Brain microvascular endothelial cell (primary cell): ENCODE results near the gene ACOX3.
A peak's percentile ranks its signal among the peaks of the same experiment; 100 is the strongest.

ENCODE experiments used
- DNase-seq: peaks from one replicate; pipeline ENCODE4 v3.0.0-alpha.2; 2020
- H3K27ac ChIP-seq: fragments of 250-450 bp; sonication (Bioruptor Pico); 2 replicates; pipeline ENCODE4 v1.5.1; 2020; ENCODE audit warnings: mild to moderate bottlenecking, moderate library complexity
- H3K27me3 ChIP-seq: fragments of 250-450 bp; sonication (Bioruptor Pico); replicated peaks from 2 replicates; pipeline ENCODE4 v1.5.1; 2020; ENCODE audit warnings: mild to moderate bottlenecking
- H3K36me3 ChIP-seq: fragments of 250-450 bp; sonication (Bioruptor Pico); replicated peaks from 2 replicates; pipeline ENCODE4 v1.5.1; 2020; ENCODE audit warnings: mild to moderate bottlenecking
- H3K4me3 ChIP-seq: 2 replicates; pipeline ENCODE4 v1.5.1; 2011; ENCODE audit warnings: low read depth, mild to moderate bottlenecking, control low read depth, low read length, moderate library complexity
- in situ Hi-C: cut with HindIII; loops from 2 replicates; pipeline ENCODE4 v1.10.0; 2017; ENCODE audit warnings: low sequenced_read_pairs, low pct_ligation_motif_present
- TF ChIP-seq, protein P1 (sequence below): IDR thresholded peaks from 2 replicates; pipeline ENCODE4 v1.5.1; 2011; ENCODE audit warnings: low read depth, mild to moderate bottlenecking, moderate library complexity, low read length, control low read depth, inconsistent platforms; ENCODE audit errors: missing control alignments

Gene ACOX3

DNA sequence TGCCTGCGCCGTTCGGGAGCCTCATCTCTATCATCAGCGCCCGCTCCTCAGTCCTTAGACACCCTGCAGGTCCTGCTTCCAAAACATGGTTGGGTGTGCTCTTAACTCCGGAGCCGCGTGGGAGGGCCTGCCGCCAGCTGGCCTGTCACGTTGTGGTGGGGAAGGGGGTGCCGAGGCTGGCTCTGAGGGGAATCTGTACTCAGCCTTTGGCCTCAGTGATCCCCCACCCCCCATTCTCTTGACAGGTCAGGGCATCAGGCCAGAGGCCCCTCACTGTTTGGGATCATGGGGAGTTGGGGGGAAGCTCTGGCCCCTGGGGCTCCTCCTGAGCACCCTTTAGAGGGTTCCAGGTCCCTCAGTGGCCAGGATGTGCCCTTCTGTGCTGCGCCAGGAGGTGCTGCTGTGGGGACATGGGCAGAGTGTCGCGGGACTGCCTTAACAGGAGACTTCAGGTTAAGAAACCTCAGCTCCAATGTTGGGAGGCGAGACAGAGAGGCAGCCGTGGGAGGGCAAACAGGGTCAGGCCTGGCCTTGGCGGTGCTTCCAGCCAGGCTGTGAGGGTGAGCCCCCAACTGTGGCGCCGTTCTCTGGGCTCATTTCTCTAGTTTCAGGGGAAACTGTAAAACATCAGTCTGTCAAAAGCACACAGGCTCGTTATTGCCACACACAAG is 33.5 kb upstream of the ACOX3 start:
- TF ChIP-seq, protein P1, sequence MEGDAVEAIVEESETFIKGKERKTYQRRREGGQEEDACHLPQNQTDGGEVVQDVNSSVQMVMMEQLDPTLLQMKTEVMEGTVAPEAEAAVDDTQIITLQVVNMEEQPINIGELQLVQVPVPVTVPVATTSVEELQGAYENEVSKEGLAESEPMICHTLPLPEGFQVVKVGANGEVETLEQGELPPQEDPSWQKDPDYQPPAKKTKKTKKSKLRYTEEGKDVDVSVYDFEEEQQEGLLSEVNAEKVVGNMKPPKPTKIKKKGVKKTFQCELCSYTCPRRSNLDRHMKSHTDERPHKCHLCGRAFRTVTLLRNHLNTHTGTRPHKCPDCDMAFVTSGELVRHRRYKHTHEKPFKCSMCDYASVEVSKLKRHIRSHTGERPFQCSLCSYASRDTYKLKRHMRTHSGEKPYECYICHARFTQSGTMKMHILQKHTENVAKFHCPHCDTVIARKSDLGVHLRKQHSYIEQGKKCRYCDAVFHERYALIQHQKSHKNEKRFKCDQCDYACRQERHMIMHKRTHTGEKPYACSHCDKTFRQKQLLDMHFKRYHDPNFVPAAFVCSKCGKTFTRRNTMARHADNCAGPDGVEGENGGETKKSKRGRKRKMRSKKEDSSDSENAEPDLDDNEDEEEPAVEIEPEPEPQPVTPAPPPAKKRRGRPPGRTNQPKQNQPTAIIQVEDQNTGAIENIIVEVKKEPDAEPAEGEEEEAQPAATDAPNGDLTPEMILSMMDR = no peak
- Histone ChIP-seq H3K27me3 (no peaks in the 10 kb centered on the region), H3K4me3 (no peak overlapping the region), H3K36me3 (peaks cover 2% of the 10 kb centered on the region), H3K27ac (no peak overlapping the region)
- no peak for DNase-seq
- in situ Hi-C loops = no loop called here

DNA sequence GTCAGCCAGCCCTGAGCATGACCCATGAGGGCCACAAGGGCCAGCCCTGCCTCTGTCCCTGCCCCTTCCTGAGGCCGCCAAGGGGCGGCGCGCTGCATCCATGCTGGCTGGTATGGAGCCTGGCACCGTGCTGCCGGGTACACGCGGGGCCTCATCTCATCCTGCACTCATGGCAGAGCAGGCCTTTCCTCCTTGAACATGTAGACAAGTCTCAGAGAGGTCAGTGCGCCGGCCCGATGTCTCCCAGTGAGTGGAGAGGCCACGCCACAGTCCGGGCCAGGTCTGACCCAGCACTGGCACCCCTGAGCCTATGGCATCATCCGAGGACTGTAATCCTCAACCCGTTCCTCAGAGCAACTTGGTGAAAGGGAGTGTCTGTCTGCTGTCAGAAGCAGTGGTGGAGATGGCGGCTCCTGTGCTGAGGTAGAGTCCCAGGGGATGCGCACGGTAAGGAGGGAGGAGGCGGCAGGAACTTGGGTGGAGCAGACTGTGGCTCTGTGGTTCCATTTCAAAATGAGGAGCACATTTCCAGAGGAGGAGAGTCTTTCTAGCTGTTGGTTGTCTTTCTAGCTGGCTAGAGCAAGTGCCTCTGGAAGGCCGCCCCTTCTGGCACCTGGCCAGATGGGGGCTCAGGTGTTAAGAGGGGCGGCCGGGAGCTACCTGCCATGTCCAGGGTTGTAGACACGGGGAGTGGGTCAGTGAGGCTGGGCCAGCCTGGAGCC is 32.8 kb upstream of the ACOX3 start:
- TF ChIP-seq, protein P1 = peak; percentile 11
- DNase-seq = no peak
- Histone ChIP-seq H3K36me3 (peaks cover 4% of the 10 kb centered on the region), H3K27ac (peak overlapping the region; percentile 91), H3K4me3 (no peak overlapping the region), H3K27me3 (no peaks in the 10 kb centered on the region)
- in situ Hi-C loops = no loop called here

DNA sequence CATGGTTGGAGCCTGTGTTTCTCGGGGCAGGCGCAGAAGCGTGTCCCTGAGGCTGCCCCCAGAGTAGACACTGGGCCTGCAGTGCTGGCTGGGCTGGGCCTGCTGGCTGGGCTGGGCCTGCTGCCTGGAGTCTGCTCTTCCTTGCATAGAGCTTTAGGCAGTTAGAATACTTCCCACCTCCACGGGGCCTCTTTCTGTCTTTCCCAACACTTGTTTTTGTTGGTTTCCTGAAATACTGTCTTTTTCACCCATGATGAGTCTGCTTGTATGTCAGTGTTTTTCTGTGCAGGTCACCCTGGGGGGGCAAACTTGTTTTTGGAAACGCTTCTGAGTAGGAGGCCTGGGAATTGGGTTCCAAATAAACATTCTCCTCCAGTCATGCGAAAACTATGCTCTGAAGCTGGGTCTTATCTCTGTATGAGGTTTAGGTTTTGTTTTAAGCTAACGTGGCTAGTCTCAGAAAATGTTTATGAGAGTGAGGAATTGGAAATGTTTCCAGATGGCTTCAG is 32.2 kb upstream of the ACOX3 start:
- Histone ChIP-seq H3K27ac (peak overlapping the region; percentile 91), H3K4me3 (no peak overlapping the region), H3K27me3 (no peaks in the 10 kb centered on the region), H3K36me3 (peaks cover 9% of the 10 kb centered on the region)
- in situ Hi-C loops = no loop called here
- TF ChIP-seq, protein P1 = no peak
- DNase-seq = peak; percentile 99

DNA sequence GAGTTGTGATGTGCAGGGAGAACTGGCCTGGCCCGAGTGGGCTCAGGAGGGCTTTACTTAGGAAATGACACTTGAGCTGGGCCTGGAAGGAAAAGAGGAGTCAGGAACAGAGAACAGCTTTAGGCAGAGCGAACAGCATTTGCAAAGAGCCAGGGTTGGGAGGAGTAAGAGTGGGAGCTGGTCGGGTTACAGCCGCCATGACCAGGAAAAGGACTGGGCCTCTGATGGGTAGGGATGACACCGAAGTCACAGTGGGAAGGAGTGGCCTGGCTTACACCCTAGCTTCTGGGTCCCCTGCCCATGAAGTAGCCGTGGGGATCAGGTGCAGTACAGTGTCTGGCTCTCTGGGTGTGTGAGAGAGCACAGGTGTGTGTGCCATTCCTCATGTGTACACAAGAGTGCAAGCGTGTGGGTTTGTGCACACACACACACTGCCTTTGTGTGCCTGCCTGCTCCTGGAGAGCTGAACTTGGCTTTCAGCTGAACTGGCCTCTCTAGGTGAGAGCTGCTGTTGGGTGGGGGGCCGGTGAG is 31.7 kb upstream of the ACOX3 start:
- Histone ChIP-seq H3K36me3 (peaks cover 9% of the 10 kb centered on the region), H3K4me3 (no peak overlapping the region), H3K27me3 (no peaks in the 10 kb centered on the region), H3K27ac (peak overlapping the region; percentile 91)
- in situ Hi-C loops = no loop called here
- DNase-seq = no peak
- TF ChIP-seq, protein P1 = no peak

DNA sequence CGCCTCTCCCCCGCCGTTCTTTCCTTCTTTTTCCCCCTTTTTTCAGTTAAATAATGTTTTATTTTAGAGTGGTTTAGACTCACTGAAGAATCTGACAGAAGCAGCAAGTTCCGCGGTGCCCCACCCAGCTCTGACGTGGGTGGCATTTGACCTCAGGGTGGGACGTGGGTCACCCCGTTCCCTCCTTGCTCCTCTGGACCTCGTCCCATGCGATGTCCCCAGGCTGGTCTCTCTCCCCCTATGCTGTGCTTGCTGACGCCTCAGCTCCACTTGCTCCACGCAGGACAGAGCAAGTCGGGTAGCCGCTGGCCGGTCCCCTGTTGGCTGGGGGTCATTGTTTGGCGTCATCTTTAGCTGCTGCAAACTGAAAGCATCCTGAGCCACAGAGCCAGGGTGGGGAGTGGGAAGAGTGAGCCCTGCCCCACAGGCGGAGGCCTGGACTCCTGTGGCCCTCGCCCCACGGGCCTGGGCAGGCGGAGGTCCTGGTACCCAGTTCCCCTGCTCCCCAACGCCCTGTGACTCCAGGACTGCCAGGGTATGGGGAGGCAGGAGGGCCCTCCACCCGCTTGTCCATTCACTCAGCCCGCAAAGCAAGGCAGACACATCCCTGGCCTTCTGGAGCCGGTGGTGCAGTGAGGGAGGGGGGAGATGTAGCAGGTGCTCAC is 30.8 kb upstream of the ACOX3 start:
- in situ Hi-C loops = no loop called here
- TF ChIP-seq, protein P1 = no peak
- no peak for DNase-seq
- no peaks in the 10 kb centered on the region for H3K27me3 ChIP-seq
- H3K36me3 ChIP-seq = peaks cover 10% of the 10 kb centered on the region
- no peak overlapping the region for H3K27ac ChIP-seq
- H3K4me3 ChIP-seq = no peak overlapping the region
